Measurements from ENCODE around the gene MPDZ. TPM values are rescaled to one million over a fixed set of nuclear protein-coding genes. Genes with fewer than 3 reads are reported as not detected.

The MPDZ gene
- total RNA-seq, 1 experiment from 2014 or later: 46.7 TPM

DNA sequence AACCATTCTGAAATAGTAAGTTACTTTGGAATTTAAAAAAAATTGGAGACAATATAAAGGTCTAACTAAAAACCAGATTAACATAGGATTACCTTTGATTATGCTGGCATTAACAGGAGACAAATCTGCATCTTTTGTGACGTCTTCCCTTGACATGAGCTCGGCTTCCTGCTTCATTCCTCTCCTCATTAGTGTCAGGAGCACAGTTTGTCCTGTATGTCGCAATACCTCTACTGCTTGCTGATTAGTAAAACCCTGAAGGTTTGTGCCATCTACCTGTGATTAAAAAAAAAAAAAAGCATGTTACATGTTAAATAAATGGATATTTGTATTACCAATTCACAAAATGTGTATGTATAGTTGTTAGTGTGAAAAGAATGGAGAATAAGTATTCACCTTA lies 73.7 kb downstream of the MPDZ start:
- Histone ChIP-seq H3K18ac (ENCODE audit: insufficient read length, low read depth, low read length) (no peak overlapping the region), H4K20me1 (ENCODE audit: control insufficient read depth, insufficient read depth, insufficient read length) (no peaks in the 10 kb centered on the region), H2BK12ac (ENCODE audit: insufficient read length, low read depth, low read length) (no peak overlapping the region), H3K4me1 (ENCODE audit: insufficient read depth, low read length) (no peaks in the 10 kb centered on the region), H4K8ac (replicated peaks; ENCODE audit: insufficient read length, low read depth, low read length) (no peak overlapping the region), H3K9me3 (ENCODE audit: control insufficient read depth, low read depth, low read length) (no peaks in the 10 kb centered on the region), H2BK20ac (ENCODE audit: low read depth, low read length, poor library complexity, severe bottlenecking) (no peak overlapping the region), H2BK5ac (ENCODE audit: insufficient read length, low read length) (no peak overlapping the region), H3K27me3 (ENCODE audit: insufficient read depth, low read length) (no peaks in the 10 kb centered on the region), H3T11ph (ENCODE audit: low read length) (no peak overlapping the region), H4K91ac (ENCODE audit: insufficient read length, low read depth, low read length) (no peak overlapping the region), H2BK15ac (ENCODE audit: low read depth, low read length) (no peak overlapping the region), H3K27ac (ENCODE audit: insufficient read length, low read depth, low read length) (no peak overlapping the region), H3K56ac (ENCODE audit: insufficient read length, low read depth, low read length) (no peak overlapping the region), H3K14ac (ENCODE audit: insufficient read depth, low read length) (no peak overlapping the region), H3K79me1 (ENCODE audit: insufficient read depth, low read depth, low read length, poor library complexity, severe bottlenecking) (no peaks in the 10 kb centered on the region), H2AFZ (ENCODE audit: low read length) (no peak overlapping the region), H3K4ac (ENCODE audit: low read depth, low read length) (no peak overlapping the region), H3K23me2 (ENCODE audit: insufficient read length, low read depth, low read length, poor library complexity, severe bottlenecking) (no peaks in the 10 kb centered on the region), H3K4me2 (ENCODE audit: insufficient read depth, insufficient read length, low read length) (no peak overlapping the region), H2AK5ac (ENCODE audit: insufficient read length, low read length) (no peak overlapping the region), H3K9ac (ENCODE audit: extremely low read depth, insufficient read length, low read length) (no peak overlapping the region), H3K79me2 (ENCODE audit: insufficient read depth, low read length) (no peaks in the 10 kb centered on the region), H2BK120ac (ENCODE audit: low read depth, low read length, poor library complexity, severe bottlenecking) (no peak overlapping the region), H3K23ac (ENCODE audit: insufficient read length, low read depth, low read length) (no peak overlapping the region), H4K5ac (ENCODE audit: insufficient read length, low read depth, low read length) (no peak overlapping the region)
- DNase-seq: no peak
- no CpG with 5 or more reads among the region's 3 CpGs for WGBS (ENCODE audit: extremely low coverage, insufficient read length, low lambda C conversion rate)
- H3K4me1 Mint-ChIP-seq: no peaks in the 10 kb centered on the region
- peaks cover 6 to 35% (median 34%) of the 10 kb centered on the region in 3 experiments; a peak in 6 of 7 replicates for H3K36me3 Mint-ChIP-seq (ENCODE audit: insufficient read depth in 1 of 3, low read depth in 3 of 3)
- no peak overlapping the region for H3K27ac Mint-ChIP-seq
- no peaks in the 10 kb centered on the region for H3K27me3 Mint-ChIP-seq (ENCODE audit: low read depth)
- H3K4me3 Mint-ChIP-seq: no peak overlapping the region
- TF ChIP-seq, protein P1, sequence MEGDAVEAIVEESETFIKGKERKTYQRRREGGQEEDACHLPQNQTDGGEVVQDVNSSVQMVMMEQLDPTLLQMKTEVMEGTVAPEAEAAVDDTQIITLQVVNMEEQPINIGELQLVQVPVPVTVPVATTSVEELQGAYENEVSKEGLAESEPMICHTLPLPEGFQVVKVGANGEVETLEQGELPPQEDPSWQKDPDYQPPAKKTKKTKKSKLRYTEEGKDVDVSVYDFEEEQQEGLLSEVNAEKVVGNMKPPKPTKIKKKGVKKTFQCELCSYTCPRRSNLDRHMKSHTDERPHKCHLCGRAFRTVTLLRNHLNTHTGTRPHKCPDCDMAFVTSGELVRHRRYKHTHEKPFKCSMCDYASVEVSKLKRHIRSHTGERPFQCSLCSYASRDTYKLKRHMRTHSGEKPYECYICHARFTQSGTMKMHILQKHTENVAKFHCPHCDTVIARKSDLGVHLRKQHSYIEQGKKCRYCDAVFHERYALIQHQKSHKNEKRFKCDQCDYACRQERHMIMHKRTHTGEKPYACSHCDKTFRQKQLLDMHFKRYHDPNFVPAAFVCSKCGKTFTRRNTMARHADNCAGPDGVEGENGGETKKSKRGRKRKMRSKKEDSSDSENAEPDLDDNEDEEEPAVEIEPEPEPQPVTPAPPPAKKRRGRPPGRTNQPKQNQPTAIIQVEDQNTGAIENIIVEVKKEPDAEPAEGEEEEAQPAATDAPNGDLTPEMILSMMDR (conservative IDR thresholded peaks at IDR 0.05): no peak
- no peaks in the 10 kb centered on the region for H3K9me3 Mint-ChIP-seq
